ENCODE measurements around the gene NEDD9.
A peak's percentile ranks its signal among the peaks of the same experiment; 100 is the strongest.

NEDD9 gene

GRCh38 chr6:11260249-11261038, 28.0 kb upstream of the NEDD9 start:
- peak in 1 of 5 experiments; percentile 38 for DNase-seq

DNA sequence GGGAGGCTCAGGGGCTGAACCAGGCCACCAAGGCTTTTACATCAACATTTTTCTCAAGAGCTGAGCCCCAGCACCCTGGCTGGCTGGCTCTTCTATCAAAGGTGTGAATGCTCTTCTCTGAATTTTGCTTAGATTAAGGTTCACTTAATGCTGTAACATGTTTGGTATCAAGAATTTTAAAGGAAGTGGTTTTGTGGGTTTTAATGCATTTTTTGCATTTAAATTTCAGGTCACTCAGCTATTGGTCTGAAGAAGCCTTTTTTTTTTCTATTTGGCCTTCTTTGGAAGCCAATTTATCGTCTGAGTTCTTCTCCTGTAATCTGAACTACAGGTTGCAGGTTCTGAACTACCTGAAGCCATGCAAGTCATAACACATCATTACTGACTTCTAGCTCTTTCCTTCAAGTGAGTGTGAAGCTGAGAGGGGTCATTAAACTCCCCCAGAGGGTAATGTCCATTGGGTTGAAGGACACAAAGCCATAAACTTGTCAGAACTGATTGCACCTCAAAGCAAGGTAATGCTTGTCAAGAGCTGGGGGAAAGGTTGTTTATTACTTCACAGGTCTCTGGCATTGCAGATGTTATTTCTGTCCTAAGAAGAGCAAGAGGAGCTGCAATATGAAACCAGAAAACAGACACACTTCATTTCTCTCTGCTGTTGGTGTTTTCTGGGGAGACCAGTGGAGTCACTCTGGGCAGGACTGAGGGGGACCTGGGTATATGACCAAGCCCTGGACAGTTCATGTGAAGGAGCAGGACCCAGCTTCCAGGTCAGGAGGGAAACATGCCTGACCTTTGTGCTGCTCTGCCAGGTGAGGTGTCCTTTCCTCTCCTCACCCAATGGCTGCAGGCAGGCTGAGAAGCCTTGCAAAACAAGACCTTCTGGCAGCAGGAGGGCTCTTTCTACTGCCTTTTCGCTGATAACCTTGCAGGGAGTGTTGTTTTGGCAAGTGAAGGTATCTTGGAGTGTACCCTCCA, 26.1 kb upstream of the NEDD9 start:
- DNase-seq, result peak in 2 of 5 experiments; percentile 68 to 91

- DNase-seq, result no peak
These were observed 23.1 kb upstream of the NEDD9 start for GRCh38 chr6:11255610-11256009.

GRCh38 chr6:11253594-11253993, 21.1 kb upstream of the NEDD9 start:
- DNase-seq, result no peak

DNA sequence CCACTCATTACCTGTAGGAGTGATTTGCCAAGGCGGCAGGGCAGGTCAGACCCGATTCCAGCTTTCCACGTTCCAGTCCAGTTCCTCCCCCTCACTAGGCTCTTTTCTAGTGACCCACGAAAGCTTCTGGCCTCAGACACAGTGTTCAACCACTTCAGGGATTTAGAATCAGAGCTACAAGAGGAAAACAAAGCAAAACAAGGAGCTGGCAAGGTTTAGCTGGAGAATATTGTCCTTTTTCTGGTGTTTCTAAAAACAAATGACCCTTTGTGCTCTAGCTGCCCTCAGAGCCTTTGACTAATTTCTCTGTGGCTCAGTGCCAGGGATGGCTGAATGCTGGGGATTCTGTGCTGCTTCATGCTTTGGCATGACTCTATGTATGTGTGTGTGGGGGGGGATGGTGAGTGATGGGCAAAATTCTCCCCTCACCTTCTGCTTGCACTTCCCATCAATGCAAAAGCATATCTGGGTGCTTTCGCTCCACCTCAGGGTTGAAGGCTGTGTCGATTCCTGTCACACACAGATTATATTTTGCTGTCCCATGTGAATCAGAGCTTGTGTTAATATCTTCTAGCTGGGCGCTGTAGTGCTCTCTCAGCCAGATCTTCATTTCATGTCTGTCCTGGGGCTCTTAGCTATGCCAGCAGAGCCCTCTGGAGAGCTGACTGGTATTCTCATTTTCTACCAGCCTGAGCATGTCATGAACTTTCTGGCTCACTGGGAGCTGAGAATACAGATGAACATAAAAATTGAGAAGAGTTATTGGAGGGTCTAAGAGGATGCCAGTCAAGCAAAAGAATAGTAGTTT, 19.3 kb upstream of the NEDD9 start:
- no peak for DNase-seq

- DNase-seq, result no peak
These were observed 17.6 kb upstream of the NEDD9 start for GRCh38 chr6:11250108-11250507.

DNA sequence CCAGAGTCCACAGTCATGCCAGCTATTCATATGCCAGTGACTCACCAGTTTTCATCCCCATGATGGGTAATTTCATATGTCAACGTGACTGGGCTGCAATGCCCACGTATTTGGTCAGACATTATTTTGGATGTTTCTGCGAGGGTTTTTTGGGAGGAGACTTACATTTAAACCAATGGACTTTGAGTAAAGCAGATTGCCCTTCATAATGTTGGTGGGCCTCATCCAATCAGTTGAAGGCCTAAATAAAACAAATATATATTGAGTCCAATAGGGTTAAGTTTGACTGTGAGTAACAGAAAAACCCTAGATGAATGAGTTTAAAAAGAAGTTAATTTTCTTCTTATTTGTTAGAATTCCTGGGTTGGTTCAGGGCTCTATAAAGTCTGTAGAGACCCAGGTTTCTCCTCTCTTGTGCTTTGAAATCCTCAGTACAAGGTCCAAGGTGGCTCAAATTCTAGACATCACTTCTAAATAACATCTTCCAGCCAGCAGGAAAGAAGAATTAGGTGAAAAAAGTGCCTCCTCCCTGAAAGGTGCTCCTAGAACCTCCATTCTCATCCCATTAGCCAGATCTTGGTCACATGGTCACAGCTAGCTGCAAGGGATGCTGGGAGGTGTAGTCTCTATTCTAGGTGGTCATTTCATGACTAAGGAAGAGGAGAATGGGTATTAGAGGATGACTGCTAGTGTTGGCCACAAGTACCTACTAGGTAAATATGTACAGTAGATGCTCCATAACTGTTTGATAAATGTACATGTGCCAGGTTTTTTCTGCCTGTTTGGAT, 16.7 kb upstream of the NEDD9 start:
- no peak for DNase-seq

DNA sequence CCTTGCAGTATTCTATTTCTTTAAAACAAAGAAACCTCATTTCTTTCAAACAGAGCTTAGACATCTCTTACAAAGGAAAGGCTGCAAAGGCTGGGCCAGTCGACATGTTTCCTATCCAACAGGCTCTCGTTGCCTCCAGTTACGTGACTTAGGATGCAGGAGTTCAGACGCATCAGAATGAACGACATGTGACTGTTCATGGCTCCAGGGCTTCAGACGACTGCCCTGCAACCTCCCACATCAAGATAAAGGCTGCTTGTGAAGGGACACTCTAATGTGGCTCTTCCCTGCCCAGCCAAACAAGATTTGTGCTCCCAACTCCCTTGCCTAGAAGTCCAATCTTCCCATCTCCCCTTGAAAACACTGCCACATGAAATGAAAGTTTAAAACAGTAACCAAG, 14.3 kb upstream of the NEDD9 start:
- no peak for DNase-seq

DNA sequence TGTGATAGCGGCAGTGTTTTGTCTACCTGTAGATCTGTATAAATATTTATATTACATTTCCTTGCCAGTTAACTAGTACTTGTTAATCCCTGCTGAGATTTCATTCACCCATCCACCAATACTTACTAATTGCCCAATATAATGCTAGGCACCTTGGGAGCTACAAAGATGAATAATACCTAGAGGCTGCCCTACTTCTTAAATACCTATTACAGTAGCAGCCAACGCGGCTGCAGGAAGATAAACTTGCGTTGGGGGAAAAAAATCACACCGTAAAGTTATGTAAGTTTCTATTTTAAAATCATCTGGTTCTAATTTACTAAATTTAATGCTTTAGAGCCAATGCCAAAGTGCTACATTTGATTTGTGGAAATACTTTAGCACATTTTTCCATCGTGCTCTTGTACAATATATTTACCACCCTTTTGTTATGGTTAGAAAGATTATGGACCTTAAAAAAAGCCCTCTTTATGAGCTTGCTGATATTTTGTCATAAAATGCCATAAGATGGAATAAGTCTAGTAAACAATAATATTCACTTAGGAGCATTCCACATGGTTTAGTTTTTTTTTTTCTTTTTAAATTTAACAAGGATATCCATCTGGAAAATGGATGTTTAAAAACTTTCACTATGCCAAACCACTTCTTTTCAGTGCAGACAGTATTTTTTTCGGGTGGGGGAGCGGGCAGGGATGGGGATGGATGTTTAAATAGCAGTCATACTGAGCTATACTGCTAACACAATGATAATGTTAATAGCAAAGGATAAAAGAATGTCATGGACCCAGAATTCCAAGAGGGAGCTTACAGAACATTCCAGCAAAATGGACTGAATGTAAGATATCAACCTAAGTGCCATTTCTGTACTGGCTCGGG, 13.2 kb upstream of the NEDD9 start:
- DNase-seq, result no peak

GRCh38 chr6:11244387-11245126, 12.1 kb upstream of the NEDD9 start:
- no peak for DNase-seq

DNA sequence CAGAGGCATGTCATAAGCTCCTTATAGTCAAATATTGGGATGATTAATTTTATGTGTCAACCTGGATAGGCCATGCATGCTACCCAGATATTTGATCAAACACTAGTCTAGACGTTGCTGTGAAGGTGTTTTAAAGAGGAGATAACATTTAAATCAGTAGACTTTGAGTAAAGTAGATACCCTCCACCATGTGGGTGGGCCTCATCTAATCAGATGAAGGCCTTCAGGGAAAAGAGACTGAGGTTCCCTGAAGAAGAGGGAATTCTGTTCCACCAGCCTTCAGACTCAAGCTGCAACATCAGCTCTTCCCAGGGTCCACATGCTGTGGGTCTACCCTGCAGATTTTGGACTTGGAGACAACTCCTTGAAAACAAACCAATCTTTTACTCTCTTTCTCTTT, 11.4 kb upstream of the NEDD9 start:
- no peak for DNase-seq

GRCh38 chr6:11242711-11243110, 10.2 kb upstream of the NEDD9 start:
- DNase-seq, result no peak

GRCh38 chr6:11241793-11242201, 9.3 kb upstream of the NEDD9 start:
- no peak for DNase-seq

- DNase-seq, result no peak
These were observed 8.8 kb upstream of the NEDD9 start for GRCh38 chr6:11241154-11241792.

DNA sequence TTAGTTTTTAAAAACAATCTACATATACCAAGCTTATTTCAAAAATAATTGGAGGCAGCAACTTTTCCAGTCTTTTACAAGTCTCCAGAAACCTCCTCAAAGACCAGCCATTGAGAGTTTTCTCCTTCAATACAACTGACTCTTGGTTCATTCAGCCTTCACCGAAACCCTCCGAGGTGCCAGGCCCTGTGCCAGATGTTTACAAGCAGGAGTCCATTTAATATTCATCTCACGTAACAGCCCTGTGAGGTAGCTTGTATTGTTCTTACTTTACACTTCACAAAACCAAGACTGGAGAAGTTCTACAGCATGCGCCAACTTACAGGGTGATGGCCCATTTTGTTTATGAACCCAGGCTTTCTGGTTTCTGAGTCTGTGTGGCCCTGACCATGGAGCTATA, 5.5 kb upstream of the NEDD9 start:
- no peak for DNase-seq

DNA sequence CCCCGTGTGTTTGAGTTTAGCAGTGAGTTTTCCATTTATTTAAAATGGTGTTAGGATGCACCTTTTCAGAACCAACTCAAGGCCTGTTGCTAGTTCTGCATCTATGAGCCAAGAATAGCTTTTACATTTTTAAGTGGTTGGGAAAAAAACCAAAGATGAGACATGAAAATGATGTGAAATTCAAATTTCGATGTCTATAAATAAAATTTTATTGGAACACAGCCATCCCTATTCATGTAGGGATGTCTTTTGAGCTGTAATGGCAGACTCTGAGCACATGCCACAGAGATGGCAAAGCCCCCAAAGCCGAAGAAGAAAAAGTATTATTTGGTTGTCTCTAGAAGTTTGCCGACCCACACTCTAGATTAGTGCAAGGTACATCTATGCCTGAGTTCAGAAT, 5.0 kb upstream of the NEDD9 start:
- no peak for DNase-seq

DNA sequence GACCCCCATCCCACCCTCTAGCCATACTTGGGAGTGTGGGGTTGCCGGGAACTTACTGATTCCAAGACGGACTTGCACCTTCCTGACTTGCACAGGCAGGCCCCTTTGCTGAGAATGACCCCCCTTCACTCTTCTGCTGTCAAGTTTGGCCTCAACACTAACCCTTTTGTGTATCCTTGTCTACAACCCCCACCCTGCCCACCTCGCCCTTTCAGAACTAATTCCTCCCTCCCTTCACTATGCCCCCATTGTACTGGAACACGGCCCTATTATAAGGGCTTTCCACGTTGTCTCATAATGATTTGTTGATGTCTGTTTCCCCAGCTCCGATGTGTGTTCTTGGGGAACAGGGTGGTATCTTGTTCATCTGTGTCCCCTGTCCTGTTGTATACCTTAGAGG, 4.4 kb upstream of the NEDD9 start:
- DNase-seq, result no peak

DNA sequence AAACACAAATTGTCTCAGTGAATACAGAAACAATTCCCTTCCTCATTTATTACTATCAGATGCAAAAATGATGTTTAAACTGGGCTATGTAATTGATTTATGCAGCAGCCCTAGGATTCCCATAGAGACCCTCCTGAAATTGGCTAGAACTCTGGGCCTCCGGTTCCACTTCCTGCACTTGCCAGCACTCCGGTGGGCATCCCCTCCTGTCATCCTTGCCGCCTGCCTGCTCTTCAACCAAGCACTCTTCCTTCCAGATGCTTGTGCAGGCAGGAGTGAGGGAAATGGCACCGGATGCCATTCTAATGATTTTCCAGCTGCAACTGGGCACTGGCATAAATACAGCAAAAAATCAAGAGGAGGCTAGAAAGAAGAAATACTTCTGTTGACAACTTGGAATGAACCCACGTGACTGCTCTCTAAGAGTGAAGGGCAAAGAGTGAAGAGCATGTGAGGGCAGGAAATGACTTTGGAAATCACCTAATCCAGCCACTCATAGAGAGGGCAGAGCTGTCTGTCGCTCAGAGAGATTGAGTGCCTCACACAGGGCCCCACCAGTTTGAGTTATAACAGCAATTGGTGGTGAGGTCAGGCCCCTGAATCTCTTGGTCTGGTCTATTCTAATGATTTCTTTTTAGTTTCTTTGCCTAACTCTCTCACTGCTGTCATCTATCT, 3.7 kb upstream of the NEDD9 start:
- DNase-seq, result peak in 3 of 5 experiments; percentile 10 to 80 (median 41)

- DNase-seq, result no peak
These were observed 2.6 kb upstream of the NEDD9 start for GRCh38 chr6:11235062-11235461.

All from T-helper 2 cell (primary cell).